Measurements from ENCODE around the gene EIF4G3.

GRCh38 chr1:20935717-20936116, 241.0 kb downstream of the EIF4G3 start:
- TF ChIP-seq JUND (IDR thresholded peaks at IDR 0.05; ENCODE audit: borderline replicate concordance, low read depth, low read length) (no peak), JUND (tag; IDR thresholded peaks at IDR 0.05; ENCODE audit: borderline replicate concordance, low read depth, low read length) (no peak), BRD4 (IDR thresholded peaks at IDR 0.05) (no peak), CTCF (IDR thresholded peaks at IDR 0.05 in 2 of 3, conservative IDR thresholded peaks at IDR 0.05 in 1 of 3; ENCODE audit: insufficient read depth in 2 of 3, low read depth in 1 of 3, low read length in 3 of 3) (no peak), REST (IDR thresholded peaks at IDR 0.05; ENCODE audit: borderline replicate concordance) (no peak), REST (CRISPR knock-in tag; IDR thresholded peaks at IDR 0.05; ENCODE audit: low read depth) (no peak), HDGF (IDR thresholded peaks at IDR 0.05) (no peak), TRIM25 (IDR thresholded peaks at IDR 0.05; ENCODE audit: borderline replicate concordance) (no peak), ZNF282 (CRISPR knock-in tag; IDR thresholded peaks at IDR 0.05) (no peak), ZBTB49 (CRISPR knock-in tag; IDR thresholded peaks at IDR 0.05; ENCODE audit: borderline replicate concordance) (no peak), ZNF431 (CRISPR knock-in tag; IDR thresholded peaks at IDR 0.05) (no peak)

All from K562 (cell line).